Measurements from ENCODE around the gene XIRP2.

- TF ChIP-seq POLR2A (IDR thresholded peaks at IDR 0.05; ENCODE audit: control extremely low read depth in 1 of 2, low read depth in 2 of 2, low read length in 2 of 2) (no peak), CTCF (IDR thresholded peaks at IDR 0.05; ENCODE audit: control extremely low read depth in 1 of 3, insufficient read depth in 1 of 3, low read depth in 1 of 3, low read length in 3 of 3) (no peak), BACH1 (IDR thresholded peaks at IDR 0.05; ENCODE audit: low read length) (no peak), TAF1 (IDR thresholded peaks at IDR 0.05; ENCODE audit: low read depth, low read length) (no peak)
These were observed 83.7 kb downstream of the XIRP2 start for GRCh38 chr2:166972002-166972401.

Measured in H1 (cell line).